HepG2 (cell line): ENCODE results near the gene CDKL5.

Experiments
- CEBPB ChIP-seq: IDR thresholded peaks from 2 replicates; pipeline ENCODE4 v1.6.1; 2011; ENCODE audit warnings: low read depth, low read length, improper control_type of control experiment, borderline replicate concordance
- FOXK1 ChIP-seq: sonication (generic); formaldehyde crosslinking; IDR thresholded peaks from 2 replicates; pipeline ENCODE4 v1.4.0; 2020; ENCODE audit warnings: low read depth, missing genetic modification reagents, borderline replicate concordance
- KDM5A ChIP-seq: fragments of 200-600 bp; sonication (generic); IDR thresholded peaks from 2 replicates; pipeline ENCODE4 v1.7.0; 2018; ENCODE audit warnings: antibody characterized with exemption, mild to moderate bottlenecking, low read length, borderline replicate concordance
- TF ChIP-seq, protein P1 (sequence below): IDR thresholded peaks from 2 replicates; pipeline ENCODE4 v1.6.1; 2016; ENCODE audit warnings: control low read depth
- TF ChIP-seq, protein P2 (sequence below): sonication (generic); formaldehyde crosslinking; IDR thresholded peaks from 2 replicates; pipeline ENCODE4 v1.4.0; 2020; ENCODE audit warnings: mild to moderate bottlenecking, missing genetic modification reagents

DNA sequence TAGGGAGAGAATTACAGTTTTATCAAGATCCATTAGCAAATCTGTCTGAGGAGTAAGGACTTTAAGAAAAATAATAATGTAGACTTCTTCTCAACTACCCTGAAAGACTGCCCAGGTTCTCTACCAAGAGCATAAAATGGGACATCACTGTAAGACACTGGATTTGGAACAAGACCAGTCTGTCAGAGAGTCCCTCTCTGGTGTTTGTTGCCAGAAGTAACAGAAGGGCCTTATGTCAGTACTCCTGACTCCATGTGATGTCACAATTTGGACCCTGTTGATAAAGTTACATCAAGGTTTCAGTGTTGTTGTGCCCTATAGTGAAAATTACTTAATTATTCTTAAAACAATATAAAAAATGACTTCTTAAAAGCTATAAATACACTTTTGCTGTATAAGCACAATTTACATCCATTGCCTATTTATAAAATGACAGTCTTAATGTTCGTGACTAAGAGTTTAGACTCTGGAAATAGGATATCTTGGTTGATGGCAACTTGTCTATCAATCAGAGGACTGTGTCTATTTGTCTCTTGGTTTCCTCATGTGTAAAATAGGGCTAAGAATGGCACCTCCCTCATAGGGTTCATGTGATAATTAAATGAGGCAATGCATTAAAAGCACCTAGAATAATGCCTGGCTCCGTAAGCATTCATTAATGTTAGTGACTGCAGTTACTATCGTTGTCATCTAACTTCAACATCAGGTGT lies 188.7 kb downstream of the CDKL5 start:
- TF ChIP-seq, protein P1, sequence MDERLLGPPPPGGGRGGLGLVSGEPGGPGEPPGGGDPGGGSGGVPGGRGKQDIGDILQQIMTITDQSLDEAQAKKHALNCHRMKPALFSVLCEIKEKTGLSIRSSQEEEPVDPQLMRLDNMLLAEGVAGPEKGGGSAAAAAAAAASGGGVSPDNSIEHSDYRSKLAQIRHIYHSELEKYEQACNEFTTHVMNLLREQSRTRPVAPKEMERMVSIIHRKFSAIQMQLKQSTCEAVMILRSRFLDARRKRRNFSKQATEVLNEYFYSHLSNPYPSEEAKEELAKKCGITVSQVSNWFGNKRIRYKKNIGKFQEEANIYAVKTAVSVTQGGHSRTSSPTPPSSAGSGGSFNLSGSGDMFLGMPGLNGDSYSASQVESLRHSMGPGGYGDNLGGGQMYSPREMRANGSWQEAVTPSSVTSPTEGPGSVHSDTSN, result no peak
- TF ChIP-seq FOXK1 (CRISPR knock-in tag) (no peak), KDM5A (no peak), CEBPB (no peak)
- TF ChIP-seq, protein P2, sequence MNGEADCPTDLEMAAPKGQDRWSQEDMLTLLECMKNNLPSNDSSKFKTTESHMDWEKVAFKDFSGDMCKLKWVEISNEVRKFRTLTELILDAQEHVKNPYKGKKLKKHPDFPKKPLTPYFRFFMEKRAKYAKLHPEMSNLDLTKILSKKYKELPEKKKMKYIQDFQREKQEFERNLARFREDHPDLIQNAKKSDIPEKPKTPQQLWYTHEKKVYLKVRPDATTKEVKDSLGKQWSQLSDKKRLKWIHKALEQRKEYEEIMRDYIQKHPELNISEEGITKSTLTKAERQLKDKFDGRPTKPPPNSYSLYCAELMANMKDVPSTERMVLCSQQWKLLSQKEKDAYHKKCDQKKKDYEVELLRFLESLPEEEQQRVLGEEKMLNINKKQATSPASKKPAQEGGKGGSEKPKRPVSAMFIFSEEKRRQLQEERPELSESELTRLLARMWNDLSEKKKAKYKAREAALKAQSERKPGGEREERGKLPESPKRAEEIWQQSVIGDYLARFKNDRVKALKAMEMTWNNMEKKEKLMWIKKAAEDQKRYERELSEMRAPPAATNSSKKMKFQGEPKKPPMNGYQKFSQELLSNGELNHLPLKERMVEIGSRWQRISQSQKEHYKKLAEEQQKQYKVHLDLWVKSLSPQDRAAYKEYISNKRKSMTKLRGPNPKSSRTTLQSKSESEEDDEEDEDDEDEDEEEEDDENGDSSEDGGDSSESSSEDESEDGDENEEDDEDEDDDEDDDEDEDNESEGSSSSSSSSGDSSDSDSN (CRISPR knock-in tag), result no peak
